NCI-H69 (cell line): Measurements from ENCODE around the gene CARD16.
"Not testable (repeated sequence)": the region's sequence is repeated elsewhere in the genome, so short reads cannot be mapped to it uniquely, and the experiment has no call there.

Experiments
- DNase-seq: peaks from one replicate; lab custom pipeline; 2025; lab: John Stamatoyannopoulos, UW

CARD16 gene

DNA sequence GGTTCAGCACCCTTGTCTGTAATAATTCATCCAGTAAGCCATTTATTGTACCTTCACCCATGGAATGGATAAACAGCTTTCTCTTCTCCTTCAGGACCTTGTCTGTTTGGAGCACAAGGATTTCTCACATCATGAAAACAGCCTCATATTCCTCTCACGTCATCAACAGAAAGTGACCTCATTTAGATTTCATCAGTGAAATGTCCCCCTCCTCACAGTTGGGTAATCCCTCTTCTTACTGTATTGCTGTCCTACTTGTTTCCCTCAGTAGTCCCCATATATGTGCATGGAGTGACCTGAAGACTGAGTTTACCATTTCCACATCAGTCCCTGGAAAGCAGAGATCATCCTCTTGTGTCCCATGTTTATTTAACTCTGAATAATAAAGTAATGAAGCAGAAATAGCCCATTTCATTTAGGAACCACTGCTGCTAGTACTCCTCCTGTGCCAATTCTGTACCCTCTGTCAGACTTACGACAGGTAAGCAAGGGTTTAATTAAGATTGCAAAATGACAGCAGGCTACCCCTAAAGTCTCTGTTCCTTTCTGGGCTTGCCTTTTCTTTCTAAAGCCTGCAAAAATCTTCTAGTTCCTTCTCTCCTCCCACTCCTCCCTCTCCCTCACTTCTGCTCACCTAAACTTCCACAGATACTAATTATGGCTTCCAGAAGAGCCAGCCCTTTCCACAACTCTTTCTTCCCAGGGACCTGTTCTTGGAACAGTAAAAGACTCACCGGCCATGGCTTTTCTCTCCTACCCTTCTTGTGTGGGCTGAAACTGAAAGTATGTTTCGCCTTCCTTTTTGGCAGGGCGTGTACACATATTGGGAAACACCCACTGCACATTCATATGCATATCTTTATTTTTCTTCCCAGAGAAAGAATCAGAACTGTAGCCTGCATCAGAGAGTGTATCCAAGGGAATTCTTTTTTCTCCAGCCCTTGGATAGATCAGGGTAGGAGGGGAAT, at the start of gene CARD16:
TSS of gene CARD16 (minus strand) at position 779 of the 968 bp plus-strand sequence. CDS start at position 741, 38 bp downstream.
- not testable (repeated sequence) for DNase-seq

DNA sequence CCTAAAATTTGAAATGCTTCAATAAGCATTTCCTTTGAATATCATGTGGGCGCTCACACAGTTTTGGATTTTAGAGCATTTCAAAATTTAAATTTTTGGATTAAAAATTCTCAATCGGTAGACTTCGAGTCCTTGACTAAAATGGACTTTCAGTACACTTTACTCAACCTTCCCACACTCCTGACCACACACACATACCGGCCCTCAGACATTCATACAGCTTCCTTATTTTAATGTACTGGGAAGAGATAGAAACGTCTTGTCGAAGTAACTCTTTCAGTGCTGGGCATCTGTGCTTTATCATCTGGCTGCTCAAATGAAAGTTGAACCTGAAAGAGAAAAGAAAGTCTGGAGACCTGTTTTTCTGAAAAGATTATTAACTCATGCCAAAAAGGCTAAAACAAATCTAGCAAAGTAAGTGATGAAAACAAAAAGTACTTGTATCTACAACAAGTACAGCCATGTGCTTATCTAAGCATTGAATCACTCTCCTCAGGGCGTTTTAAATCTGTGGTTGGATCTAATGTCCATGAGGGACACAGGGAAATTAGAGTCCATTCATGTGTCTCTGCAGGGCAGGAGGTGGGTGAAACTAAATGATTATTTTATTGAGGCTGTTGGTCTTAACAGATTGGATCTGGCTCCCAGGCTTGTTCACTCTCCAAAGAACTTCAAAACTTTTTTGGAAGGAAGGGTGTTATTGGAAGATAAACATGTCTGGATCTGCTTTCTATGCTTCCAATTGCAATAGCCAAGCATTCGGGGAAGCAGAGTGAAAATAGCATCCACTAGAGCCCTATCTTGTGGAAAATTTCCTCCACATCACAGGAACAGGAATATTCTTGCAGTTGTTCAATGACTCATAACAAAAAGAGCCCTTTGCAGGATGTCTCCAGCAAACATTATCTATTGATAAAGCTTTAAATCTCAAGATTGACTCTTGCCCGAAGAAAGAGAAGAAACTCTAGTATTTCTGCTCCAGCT, 47.4 kb upstream of the CARD16 start:
- no peak for DNase-seq

- no peak for DNase-seq
Measured at GRCh38 chr11:105081412-105082150, 36.4 kb upstream of the CARD16 start.

GRCh38 chr11:105080171-105080906, 35.2 kb upstream of the CARD16 start:
- DNase-seq = not testable (repeated sequence)

DNA sequence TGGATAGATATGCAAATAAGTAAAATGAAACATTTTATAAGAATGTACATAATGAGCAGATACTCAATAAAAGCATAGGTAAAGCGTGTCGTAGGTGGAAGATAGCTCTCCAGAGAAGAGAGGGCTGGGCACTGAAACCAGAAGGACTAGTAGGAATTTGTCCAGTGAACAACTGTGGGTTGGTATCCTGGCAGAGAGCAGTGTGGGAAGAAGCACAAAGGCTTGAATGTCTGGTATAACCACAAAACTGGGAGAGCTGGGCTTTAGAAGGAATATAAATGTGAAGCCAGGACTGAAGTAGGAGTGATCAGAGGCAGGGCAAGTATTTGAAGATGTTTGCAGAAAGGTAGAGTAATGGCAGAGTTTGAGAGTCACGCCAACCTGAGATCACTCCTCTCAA, 33.1 kb upstream of the CARD16 start:
- DNase-seq = no peak

DNA sequence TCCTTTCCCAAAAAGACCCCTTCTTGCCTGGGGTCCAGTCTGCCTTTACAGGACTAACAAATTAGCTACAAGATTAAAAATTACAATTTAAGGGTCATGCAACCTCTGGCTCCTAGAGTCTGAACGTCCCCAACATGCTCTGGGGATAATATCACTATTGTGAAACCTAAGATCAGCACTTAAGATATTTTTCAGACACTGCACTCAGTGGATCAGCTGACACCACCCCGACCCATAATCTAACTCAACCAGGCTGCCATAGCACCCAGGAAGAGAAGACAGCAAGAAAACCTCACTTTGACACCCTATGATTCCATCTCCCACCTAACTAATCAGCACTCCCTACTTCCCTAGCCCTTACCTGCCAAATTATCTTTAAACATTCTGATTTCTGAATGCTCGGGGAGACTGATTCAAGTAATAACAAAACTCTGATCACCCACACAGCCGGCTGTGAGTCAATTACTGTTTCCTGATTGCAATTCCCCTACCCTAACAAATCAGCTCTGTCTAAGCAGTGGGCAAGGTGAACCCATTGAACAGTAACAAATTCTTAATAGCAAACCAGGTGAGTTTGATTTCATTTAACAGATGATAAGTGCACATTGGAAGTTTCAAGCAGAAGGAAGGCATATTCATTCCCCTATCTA, 32.1 kb upstream of the CARD16 start:
- not testable (repeated sequence) for DNase-seq

GRCh38 chr11:105074166-105074530, 29.0 kb upstream of the CARD16 start:
- no peak for DNase-seq

DNA sequence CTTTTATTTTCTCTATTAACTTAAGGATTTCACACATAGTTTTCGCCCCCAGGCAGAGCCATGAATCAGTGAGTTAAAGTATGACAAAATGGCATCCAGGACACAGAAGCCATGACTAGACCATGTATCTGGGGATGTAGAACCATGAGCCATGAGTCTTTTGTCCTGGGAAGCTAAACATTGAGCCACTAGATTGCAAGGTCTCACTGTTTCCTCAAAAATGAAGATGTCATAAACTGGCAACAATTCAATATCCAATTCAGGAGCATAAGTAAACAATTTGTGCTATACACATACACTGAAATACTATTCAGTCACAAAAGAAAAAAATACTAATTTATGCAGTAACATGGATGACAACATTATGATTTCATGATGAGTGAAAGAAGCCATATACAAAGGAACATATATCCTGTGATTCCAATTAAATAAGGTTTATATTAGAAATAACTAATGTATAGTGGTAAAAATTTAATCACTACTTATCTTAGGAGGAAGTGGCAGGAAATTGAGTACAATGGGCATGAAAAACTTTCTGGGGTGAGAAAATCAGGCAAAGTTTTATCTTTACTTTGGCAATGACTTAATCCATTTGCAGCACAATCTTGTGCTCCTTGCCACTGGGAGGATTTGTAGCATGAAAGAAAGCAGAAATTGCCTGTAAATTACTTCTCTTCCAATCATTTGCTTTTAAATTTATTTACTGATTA, 28.5 kb upstream of the CARD16 start:
- DNase-seq = no peak

- not testable (repeated sequence) for DNase-seq
Measured at GRCh38 chr11:105072080-105072479, 26.9 kb upstream of the CARD16 start.

- DNase-seq = no peak
Measured at GRCh38 chr11:105071089-105071732, 26.1 kb upstream of the CARD16 start.

- DNase-seq = no peak
Measured at GRCh38 chr11:105070306-105070705, 25.2 kb upstream of the CARD16 start.

GRCh38 chr11:105069749-105070148, 24.6 kb upstream of the CARD16 start:
- DNase-seq = not testable (repeated sequence)

GRCh38 chr11:105063245-105063941, 18.3 kb upstream of the CARD16 start:
- DNase-seq = not testable (repeated sequence)

DNA sequence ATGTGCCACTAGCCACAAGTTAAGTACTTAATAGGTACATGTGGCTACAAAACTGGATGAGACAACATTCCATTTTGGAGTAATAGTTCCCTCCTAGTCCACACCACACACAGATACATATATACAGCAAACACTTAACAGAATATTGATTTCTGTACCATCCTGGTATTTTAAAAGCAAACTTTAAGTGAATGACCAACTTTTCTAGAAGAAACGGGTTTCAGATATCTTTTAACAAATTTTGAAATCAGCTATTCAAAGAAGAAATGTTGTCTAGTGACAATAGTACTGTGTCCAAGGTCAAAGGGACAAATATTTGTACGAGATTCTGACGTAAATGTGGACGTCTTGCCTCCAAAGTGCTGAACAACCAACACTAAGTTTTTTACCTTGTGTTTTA, 12.3 kb upstream of the CARD16 start:
- DNase-seq = no peak

- no peak for DNase-seq
Measured at GRCh38 chr11:105056446-105056845, 11.3 kb upstream of the CARD16 start.

- no peak for DNase-seq
Measured at GRCh38 chr11:105054723-105055493, 9.8 kb upstream of the CARD16 start.

GRCh38 chr11:105052487-105052886, 7.4 kb upstream of the CARD16 start:
- no peak for DNase-seq

- no peak for DNase-seq
Measured at GRCh38 chr11:105051559-105051958, 6.4 kb upstream of the CARD16 start.
